ENCODE measurements around the gene TPM2.

DNA sequence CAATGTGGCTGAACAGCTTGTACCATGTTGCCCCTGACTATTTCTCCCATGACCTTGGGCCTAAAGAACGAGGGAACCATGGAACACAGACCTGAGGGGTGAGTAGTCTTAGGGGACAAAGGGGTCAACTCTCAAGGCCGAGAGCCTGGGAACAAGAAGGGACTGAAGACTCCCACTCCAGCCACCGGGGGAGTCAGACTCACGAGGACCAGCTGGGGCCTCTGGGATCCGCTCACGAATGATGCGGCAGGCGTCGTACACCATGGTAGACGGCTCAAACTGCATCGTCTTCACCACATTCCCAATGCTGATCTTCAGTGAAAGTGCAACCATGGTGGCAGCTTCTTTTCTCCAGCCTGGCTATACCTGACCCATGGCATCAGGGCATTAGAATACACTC is 35.6 kb upstream of the TPM2 start:
- TF ChIP-seq, protein P1, sequence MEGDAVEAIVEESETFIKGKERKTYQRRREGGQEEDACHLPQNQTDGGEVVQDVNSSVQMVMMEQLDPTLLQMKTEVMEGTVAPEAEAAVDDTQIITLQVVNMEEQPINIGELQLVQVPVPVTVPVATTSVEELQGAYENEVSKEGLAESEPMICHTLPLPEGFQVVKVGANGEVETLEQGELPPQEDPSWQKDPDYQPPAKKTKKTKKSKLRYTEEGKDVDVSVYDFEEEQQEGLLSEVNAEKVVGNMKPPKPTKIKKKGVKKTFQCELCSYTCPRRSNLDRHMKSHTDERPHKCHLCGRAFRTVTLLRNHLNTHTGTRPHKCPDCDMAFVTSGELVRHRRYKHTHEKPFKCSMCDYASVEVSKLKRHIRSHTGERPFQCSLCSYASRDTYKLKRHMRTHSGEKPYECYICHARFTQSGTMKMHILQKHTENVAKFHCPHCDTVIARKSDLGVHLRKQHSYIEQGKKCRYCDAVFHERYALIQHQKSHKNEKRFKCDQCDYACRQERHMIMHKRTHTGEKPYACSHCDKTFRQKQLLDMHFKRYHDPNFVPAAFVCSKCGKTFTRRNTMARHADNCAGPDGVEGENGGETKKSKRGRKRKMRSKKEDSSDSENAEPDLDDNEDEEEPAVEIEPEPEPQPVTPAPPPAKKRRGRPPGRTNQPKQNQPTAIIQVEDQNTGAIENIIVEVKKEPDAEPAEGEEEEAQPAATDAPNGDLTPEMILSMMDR (conservative IDR thresholded peaks at IDR 0.05; ENCODE audit: low read depth, low read length) = no peak
- no peak for TF ChIP-seq EZH2 (IDR thresholded peaks at IDR 0.05; ENCODE audit: low read length, unreplicated experiment)
